Measurements from ENCODE around the gene UNC119. TPM values are rescaled to one million over a fixed set of nuclear protein-coding genes. Genes with fewer than 3 reads are reported as not detected.

Gene UNC119
- total and polyA plus RNA-seq, 2 of the 13 experiments (the other 11 are each of a cell fraction or from before 2014, with no cell fraction given): 10.4 to 63.1 TPM

GRCh38 chr17:28598799-28599310 is 46.4 kb upstream of the UNC119 start, which contains the start of gene SPAG5 (continued):
- no peak for TF ChIP-seq PRDM10 (CRISPR knock-in tag; IDR thresholded peaks at IDR 0.05; ENCODE audit: low read depth)
- TF ChIP-seq CEBPB (IDR thresholded peaks at IDR 0.05; ENCODE audit: borderline replicate concordance, low read depth, low read length): no peak
- no peak for TF ChIP-seq MED13 (CRISPR knock-in tag; IDR thresholded peaks at IDR 0.05)
- TF ChIP-seq ZNF513 (CRISPR knock-in tag; conservative IDR thresholded peaks at IDR 0.05): no peak
- TF ChIP-seq ZNF547 (CRISPR knock-in tag; IDR thresholded peaks at IDR 0.05): peak; percentile 6; the same call in 1 of the 2 replicates
- no peak for TF ChIP-seq SRSF4 (IDR thresholded peaks at IDR 0.05; ENCODE audit: low read depth, low read length, poor library complexity, severe bottlenecking)
- 0 out of 2 replicates have a peak, but pooled peaks have one; percentile 53 for TF ChIP-seq ZBTB42 (CRISPR knock-in tag; IDR thresholded peaks at IDR 0.05)
- TF ChIP-seq SMYD3 (CRISPR knock-in tag; IDR thresholded peaks at IDR 0.05): no peak
- peak; percentile 74 for TF ChIP-seq ZNF687 (CRISPR knock-in tag; IDR thresholded peaks at IDR 0.05)
- TF ChIP-seq MNT (IDR thresholded peaks at IDR 0.05): 0 out of 2 replicates have a peak, but pooled peaks have one; percentile 10
- no peak for TF ChIP-seq ZNF772 (CRISPR knock-in tag; IDR thresholded peaks at IDR 0.05)
- peak; percentile 98 for TF ChIP-seq TFDP1 (CRISPR knock-in tag; IDR thresholded peaks at IDR 0.05; ENCODE audit: borderline replicate concordance)
- 0 out of 2 replicates have a peak, but pooled peaks have one; percentile 36 for TF ChIP-seq SKIL (CRISPR knock-in tag; IDR thresholded peaks at IDR 0.05; ENCODE audit: borderline replicate concordance)
